GM21447 (cell line): ENCODE data around the gene MAP7.
"Not testable (repeated sequence)": the region's sequence is repeated elsewhere in the genome, so short reads cannot be mapped to it uniquely, and the experiment has no call there.

ENCODE experiments used
- ATAC-seq: cut with Tn5 transposase; IDR thresholded peaks from one replicate; pipeline ENCODE4 v1.9.1; 2021; ENCODE audit not compliant: unreplicated experiment

The MAP7 gene

GRCh38 chr6:136508725-136509392, 41.4 kb downstream of the MAP7 start:
- ATAC-seq, result no peak

GRCh38 chr6:136506124-136506799, 44.0 kb downstream of the MAP7 start:
- no peak for ATAC-seq

GRCh38 chr6:136503303-136504029, 46.8 kb downstream of the MAP7 start:
- no peak for ATAC-seq

GRCh38 chr6:136502786-136503185, 47.4 kb downstream of the MAP7 start:
- ATAC-seq, result no peak

GRCh38 chr6:136501514-136501913, 48.7 kb downstream of the MAP7 start:
- no peak for ATAC-seq

- ATAC-seq, result no peak
Measured at GRCh38 chr6:136501096-136501495, 49.1 kb downstream of the MAP7 start.

GRCh38 chr6:136500414-136500813, 49.8 kb downstream of the MAP7 start:
- no peak for ATAC-seq

- ATAC-seq, result no peak
Measured at GRCh38 chr6:136499370-136499769, 50.9 kb downstream of the MAP7 start.

GRCh38 chr6:136496449-136496848, 53.8 kb downstream of the MAP7 start:
- ATAC-seq, result not testable (repeated sequence)

- ATAC-seq, result no peak
Measured at GRCh38 chr6:136494710-136495109, 55.5 kb downstream of the MAP7 start.

- no peak for ATAC-seq
Measured at GRCh38 chr6:136494059-136494458, 56.2 kb downstream of the MAP7 start.

- no peak for ATAC-seq
Measured at GRCh38 chr6:136492409-136492808, 57.8 kb downstream of the MAP7 start.

- ATAC-seq, result no peak
Measured at GRCh38 chr6:136491754-136492153, 58.5 kb downstream of the MAP7 start.

- no peak for ATAC-seq
Measured at GRCh38 chr6:136491251-136491650, 59.0 kb downstream of the MAP7 start.

GRCh38 chr6:136489689-136490033, 60.6 kb downstream of the MAP7 start:
- ATAC-seq, result not testable (repeated sequence)

GRCh38 chr6:136487759-136488425, 62.3 kb downstream of the MAP7 start:
- no peak for ATAC-seq

GRCh38 chr6:136486357-136486756, 63.9 kb downstream of the MAP7 start:
- no peak for ATAC-seq

GRCh38 chr6:136483906-136484305, 66.3 kb downstream of the MAP7 start:
- ATAC-seq, result no peak

GRCh38 chr6:136483005-136483404, 67.2 kb downstream of the MAP7 start:
- ATAC-seq, result not testable (repeated sequence)

GRCh38 chr6:136477548-136477947, 72.7 kb downstream of the MAP7 start:
- ATAC-seq, result no peak

- no peak for ATAC-seq
Measured at GRCh38 chr6:136475686-136476085, 74.5 kb downstream of the MAP7 start.

GRCh38 chr6:136474241-136474640, 76.0 kb downstream of the MAP7 start:
- ATAC-seq, result no peak
